ENCODE data around the gene ARHGEF19.

DNA sequence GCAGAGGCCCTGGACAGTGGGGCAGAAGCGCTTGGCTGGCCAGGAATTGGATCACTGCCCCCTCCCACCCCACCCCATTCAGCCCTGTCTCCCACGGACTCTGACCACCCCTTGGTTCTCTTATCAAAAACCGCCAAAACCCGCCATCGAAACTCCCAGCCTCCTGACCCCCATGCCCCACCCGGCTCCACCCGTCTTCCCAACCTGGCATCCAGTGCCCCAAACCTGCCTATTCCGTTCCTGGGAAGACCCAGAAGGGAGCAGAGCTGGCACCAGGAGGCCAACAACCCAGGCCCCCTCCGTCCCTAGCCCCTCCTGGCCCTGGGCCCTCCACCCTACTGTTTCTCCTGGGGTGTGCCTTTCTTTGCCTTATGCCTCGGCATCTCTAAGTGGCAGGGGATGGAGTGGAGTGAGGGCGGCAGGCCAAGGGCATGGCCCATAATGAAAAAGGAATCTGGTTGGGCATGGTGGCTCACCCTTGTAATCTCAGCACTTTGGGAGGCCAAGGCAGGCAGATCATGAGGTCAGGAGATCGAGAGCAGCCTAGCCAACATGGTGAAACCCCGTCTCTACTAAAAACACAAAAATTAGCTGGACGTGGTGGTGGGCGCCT, 40.1 kb downstream of the ARHGEF19 start:
- TF ChIP-seq, protein P1, sequence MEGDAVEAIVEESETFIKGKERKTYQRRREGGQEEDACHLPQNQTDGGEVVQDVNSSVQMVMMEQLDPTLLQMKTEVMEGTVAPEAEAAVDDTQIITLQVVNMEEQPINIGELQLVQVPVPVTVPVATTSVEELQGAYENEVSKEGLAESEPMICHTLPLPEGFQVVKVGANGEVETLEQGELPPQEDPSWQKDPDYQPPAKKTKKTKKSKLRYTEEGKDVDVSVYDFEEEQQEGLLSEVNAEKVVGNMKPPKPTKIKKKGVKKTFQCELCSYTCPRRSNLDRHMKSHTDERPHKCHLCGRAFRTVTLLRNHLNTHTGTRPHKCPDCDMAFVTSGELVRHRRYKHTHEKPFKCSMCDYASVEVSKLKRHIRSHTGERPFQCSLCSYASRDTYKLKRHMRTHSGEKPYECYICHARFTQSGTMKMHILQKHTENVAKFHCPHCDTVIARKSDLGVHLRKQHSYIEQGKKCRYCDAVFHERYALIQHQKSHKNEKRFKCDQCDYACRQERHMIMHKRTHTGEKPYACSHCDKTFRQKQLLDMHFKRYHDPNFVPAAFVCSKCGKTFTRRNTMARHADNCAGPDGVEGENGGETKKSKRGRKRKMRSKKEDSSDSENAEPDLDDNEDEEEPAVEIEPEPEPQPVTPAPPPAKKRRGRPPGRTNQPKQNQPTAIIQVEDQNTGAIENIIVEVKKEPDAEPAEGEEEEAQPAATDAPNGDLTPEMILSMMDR (IDR thresholded peaks at IDR 0.05) = no peak
- TF ChIP-seq POLR2A (IDR thresholded peaks at IDR 0.05) = no peak

Measured in thyroid gland (tissue), 4 donors.